Progenitor cell of endocrine pancreas (in vitro differentiated cells): Measurements from ENCODE around the gene LENG8. TPM values are rescaled to one million over a fixed set of nuclear protein-coding genes. Genes with fewer than 3 reads are reported as not detected.

Source experiments
- DNase-seq: peaks from one replicate; pipeline ENCODE4 v3.0.0; 2021; ENCODE audit warnings: low spot score; ENCODE audit not compliant: unreplicated experiment
- H3K27ac Mint-ChIP-seq: 2 replicates; pipeline ENCODE4 v1.8.0; 2021; ENCODE audit warnings: mild to moderate bottlenecking, moderate library complexity, mixed read lengths
- H3K27me3 Mint-ChIP-seq: 2 replicates; pipeline ENCODE4 v1.8.0; 2021; ENCODE audit warnings: mixed read lengths
- H3K36me3 Mint-ChIP-seq: 2 replicates; pipeline ENCODE4 v1.8.0; 2022; ENCODE audit warnings: mixed read lengths; ENCODE audit not compliant: insufficient read depth
- H3K4me1 Mint-ChIP-seq: 2 replicates; pipeline ENCODE4 v1.8.0; 2021; ENCODE audit warnings: low read depth, mixed read lengths
- H3K4me3 Mint-ChIP-seq: 2 replicates; pipeline ENCODE4 v1.8.0; 2021; ENCODE audit warnings: low read depth, mild to moderate bottlenecking, moderate library complexity, mixed read lengths
- H3K9me3 Mint-ChIP-seq: 2 replicates; pipeline ENCODE4 v1.8.0; 2021; ENCODE audit warnings: low read depth, mixed read lengths
- total RNA-seq: library from RNA; stranded (reverse); gene quantifications from 2 replicates; pipeline ENCODE4 v1.2.1, GENCODE V29; 2021
- TF ChIP-seq, protein P1 (sequence below): fragments of 200-600 bp; sonication (generic); IDR thresholded peaks from one replicate; pipeline ENCODE4 v1.5.0; 2021; ENCODE audit warnings: antibody characterized with exemption, mild to moderate bottlenecking; ENCODE audit not compliant: unreplicated experiment

The LENG8 gene
- total RNA-seq, 1 donor from 2014 or later = 210 TPM

GRCh38 chr19:54420068-54420382, 29.0 kb upstream of the LENG8 start:
- peak overlapping the region; percentile 80 for H3K27ac Mint-ChIP-seq
- TF ChIP-seq, protein P1, sequence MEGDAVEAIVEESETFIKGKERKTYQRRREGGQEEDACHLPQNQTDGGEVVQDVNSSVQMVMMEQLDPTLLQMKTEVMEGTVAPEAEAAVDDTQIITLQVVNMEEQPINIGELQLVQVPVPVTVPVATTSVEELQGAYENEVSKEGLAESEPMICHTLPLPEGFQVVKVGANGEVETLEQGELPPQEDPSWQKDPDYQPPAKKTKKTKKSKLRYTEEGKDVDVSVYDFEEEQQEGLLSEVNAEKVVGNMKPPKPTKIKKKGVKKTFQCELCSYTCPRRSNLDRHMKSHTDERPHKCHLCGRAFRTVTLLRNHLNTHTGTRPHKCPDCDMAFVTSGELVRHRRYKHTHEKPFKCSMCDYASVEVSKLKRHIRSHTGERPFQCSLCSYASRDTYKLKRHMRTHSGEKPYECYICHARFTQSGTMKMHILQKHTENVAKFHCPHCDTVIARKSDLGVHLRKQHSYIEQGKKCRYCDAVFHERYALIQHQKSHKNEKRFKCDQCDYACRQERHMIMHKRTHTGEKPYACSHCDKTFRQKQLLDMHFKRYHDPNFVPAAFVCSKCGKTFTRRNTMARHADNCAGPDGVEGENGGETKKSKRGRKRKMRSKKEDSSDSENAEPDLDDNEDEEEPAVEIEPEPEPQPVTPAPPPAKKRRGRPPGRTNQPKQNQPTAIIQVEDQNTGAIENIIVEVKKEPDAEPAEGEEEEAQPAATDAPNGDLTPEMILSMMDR = no peak
- H3K36me3 Mint-ChIP-seq = peaks cover 18% of the 10 kb centered on the region
- DNase-seq = no peak
- no peaks in the 10 kb centered on the region for H3K9me3 Mint-ChIP-seq
- H3K4me1 Mint-ChIP-seq = peaks cover 24% of the 10 kb centered on the region
- H3K4me3 Mint-ChIP-seq = peak overlapping the region; percentile 40
- H3K27me3 Mint-ChIP-seq = peaks cover 44% of the 10 kb centered on the region

DNA sequence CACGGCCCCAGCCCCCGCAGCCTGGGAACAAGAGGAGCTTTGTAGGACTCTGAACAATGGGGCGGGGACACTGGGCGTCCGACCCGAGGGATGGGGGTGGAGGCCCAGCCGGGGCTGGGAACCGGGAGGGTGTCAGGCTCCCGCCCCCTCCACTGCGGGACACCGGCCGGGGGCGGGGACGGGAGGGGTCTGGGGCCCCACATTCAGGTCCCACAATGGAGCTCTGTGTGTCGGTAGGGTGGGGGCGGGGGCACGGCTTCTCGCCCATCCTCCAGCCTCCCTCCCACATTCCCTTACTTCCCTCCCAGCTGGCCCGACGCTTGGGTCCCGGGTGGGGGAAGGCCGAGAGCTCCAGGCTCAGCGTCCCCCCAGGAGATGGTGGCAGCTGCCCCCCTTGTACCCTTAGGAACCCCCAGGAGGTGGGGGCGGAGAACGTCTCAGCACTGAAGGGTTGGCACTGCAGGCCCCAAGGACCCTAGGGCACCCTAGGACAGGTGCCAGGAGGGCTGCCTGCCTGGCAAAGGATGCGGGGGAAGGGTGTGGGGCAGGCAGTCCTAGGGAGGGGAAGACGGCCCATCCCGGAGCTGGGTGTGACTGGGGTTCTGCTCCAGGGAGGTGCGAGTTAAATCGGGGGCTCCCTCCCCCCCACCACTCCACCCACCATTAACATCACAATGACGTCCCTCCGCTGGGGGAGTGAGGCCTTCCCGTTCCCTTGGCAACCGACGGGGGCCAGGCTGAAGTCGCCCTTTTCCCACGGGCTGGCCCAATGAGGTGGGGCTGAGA, 28.4 kb upstream of the LENG8 start:
- peaks cover 49% of the 10 kb centered on the region for H3K27me3 Mint-ChIP-seq
- H3K36me3 Mint-ChIP-seq = peaks cover 18% of the 10 kb centered on the region
- TF ChIP-seq, protein P1 = no peak
- H3K9me3 Mint-ChIP-seq = no peaks in the 10 kb centered on the region
- peak overlapping the region; percentile 58 for H3K4me3 Mint-ChIP-seq
- peak overlapping the region; percentile 86 for H3K27ac Mint-ChIP-seq
- H3K4me1 Mint-ChIP-seq = peaks cover 24% of the 10 kb centered on the region
- DNase-seq = peak; percentile 65

DNA sequence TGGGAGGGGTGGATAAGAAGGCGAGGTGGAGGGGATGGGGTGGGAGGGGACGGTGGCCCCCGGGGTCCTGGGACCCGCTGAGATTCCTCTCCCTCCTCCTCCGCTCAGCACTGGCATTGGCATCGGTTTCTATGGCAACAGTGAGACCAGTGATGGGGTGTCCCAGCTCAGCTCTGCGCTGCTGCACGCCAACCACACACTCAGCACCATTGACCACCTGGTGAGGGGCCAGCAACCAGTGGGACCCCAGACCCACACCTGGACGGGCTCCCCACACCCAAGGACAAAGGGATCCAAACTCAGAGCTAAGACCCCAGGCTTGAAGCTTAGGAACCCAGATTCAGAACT, 27.9 kb upstream of the LENG8 start:
- Mint-ChIP-seq H3K4me1 (peaks cover 22% of the 10 kb centered on the region), H3K36me3 (peaks cover 18% of the 10 kb centered on the region), H3K9me3 (no peaks in the 10 kb centered on the region), H3K27ac (peak overlapping the region; percentile 57), H3K27me3 (peaks cover 51% of the 10 kb centered on the region), H3K4me3 (no peak overlapping the region)
- TF ChIP-seq, protein P1 = no peak
- no peak for DNase-seq

DNA sequence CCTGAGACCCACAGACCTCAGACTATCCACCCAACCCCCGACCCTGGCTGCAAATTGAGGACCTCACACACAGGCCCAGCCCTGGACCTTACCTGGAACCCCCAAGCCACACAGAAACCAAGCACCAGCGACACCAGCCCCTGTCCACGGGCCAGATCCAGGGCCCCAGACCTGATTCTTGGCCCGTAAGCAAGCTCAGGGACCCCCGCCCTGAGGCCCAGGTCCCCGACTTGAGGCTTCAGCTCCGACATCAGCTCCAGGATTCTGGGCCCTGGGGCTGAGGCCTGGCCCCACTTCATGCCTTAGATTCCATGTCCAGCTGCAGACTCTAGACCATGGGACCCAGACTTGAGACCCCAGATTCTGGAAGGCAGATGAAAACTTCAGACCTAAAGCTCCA, 27.5 kb upstream of the LENG8 start:
- Mint-ChIP-seq H3K36me3 (peaks cover 20% of the 10 kb centered on the region), H3K27ac (peak overlapping the region; percentile 57), H3K4me3 (no peak overlapping the region), H3K27me3 (peaks cover 55% of the 10 kb centered on the region), H3K9me3 (no peaks in the 10 kb centered on the region), H3K4me1 (peaks cover 22% of the 10 kb centered on the region)
- TF ChIP-seq, protein P1 = no peak
- DNase-seq = no peak

DNA sequence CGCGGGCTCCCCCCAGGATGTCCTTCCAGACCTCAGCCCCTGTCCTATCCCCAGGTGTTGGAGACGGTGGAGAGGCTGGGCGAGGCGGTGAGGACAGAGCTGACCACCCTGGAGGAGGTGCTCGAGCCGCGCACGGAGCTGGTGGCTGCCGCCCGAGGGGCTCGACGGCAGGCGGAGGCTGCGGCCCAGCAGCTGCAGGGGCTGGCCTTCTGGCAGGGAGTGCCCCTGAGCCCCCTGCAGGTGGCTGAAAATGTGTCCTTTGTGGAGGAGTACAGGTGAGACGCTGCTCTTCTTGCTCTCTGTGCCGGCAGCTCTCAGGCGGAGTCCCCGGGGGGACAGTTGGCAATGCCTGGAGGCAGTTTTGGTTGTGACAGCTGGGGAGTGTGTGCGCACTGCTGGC, 26.9 kb upstream of the LENG8 start:
- H3K36me3 Mint-ChIP-seq = peaks cover 21% of the 10 kb centered on the region
- DNase-seq = no peak
- peaks cover 20% of the 10 kb centered on the region for H3K4me1 Mint-ChIP-seq
- TF ChIP-seq, protein P1 = no peak
- H3K27ac Mint-ChIP-seq = no peak overlapping the region
- H3K4me3 Mint-ChIP-seq = no peak overlapping the region
- H3K9me3 Mint-ChIP-seq = no peaks in the 10 kb centered on the region
- H3K27me3 Mint-ChIP-seq = peaks cover 55% of the 10 kb centered on the region
